Stimulated activated CD8-positive, alpha-beta memory T cell treated with anti-CD3 and anti-CD28 coated beads, Interleukin-15, amount 100 ng/mL, for 48 hours (primary cell): ENCODE results near the gene TAGLN2.
"Not testable (repeated sequence)": the region's sequence is repeated elsewhere in the genome, so short reads cannot be mapped to it uniquely, and the experiment has no call there.

ENCODE experiments used
- DNase-seq, 2 donors: peaks; one replicate each; pipeline ENCODE4 v3.0.0-alpha.2; 2020; ENCODE audit warnings: low read depth in 2 of 2

Gene TAGLN2

GRCh38 chr1:159921700-159922504 lies 3.4 kb downstream of the TAGLN2 start:
- no peak for DNase-seq

DNA sequence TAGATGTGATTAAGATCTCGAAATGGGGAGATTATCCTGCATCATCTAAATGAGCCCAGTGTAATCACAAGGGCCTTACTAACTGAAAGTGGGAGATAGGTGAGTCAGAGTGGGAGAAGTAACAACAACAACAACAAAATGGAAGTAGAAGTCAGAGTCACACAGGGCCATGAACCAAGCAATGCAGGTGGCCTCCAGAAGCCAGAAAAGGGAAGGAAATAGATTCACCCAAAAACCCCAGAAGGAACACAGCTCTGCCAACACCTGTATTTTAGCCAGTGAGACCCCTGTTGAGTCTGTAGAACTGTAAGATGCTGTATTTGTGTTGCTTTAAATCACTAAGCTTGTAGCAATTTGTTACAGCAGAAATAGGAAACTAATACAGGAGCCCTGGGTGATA lies 4.1 kb downstream of the TAGLN2 start:
- DNase-seq, result no peak

DNA sequence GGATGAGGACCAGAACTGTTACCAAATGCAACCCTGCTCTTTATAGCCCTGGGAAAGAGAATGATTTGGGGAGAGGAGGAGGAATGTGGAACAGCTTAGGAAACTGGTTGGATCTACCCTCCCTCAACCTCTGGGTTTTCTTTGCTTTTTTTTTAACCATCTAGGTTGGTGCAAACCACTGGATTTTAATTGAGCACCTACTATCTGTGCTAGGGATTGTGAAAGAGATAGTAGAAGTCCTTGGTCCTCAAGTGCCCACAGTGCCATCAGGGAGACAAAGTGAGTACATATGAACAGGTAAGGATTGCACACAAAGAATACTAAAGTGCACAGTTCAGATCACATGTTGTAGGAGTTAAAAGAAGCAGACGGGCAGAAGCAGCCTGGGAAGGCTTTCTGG lies 4.7 kb downstream of the TAGLN2 start:
- DNase-seq, result no peak

- DNase-seq, result no peak
These were observed 5.1 kb downstream of the TAGLN2 start for GRCh38 chr1:159920202-159920601.

GRCh38 chr1:159919236-159919865 lies 6.0 kb downstream of the TAGLN2 start:
- no peak for DNase-seq

GRCh38 chr1:159918352-159919200 lies 6.7 kb downstream of the TAGLN2 start:
- no peak for DNase-seq

DNA sequence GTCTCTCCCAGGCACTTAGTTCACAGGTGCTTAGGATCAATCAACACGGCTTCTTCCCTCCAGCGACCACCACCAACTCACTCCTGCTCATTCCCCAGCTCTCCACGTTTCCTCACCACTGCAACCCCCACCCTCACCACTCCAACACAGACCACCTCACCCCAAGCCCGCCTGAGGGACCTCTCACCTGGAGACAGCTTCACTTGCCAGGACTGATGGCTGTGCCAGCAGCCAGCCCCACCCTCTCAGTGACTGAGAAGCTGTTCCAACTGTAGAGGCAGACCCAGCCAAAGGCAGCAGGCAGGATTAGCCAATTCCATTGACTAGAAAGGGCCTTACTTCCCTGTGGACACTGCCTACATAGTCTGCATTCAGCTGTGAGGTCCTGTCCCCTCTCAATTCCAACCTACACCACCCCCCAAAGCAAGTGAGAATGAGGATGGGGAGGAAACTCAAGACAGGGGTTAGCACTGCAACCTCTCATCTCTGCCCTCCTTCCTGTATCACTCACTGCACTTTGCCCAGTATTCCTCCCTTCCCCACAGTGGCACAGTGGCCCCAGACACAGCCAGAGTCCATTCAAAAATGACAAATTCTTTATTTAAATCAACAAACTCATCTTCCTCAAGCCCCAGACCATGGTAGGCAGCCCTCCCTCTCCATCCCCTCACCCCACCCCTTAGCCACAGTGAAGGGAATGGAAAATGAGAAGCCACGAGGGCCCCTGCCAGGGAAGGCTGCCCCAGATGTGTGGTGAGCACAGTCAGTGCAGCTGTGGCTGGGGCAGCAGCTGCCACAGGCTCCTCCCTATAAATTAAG lies 7.6 kb downstream of the TAGLN2 start:
- DNase-seq, result no peak

GRCh38 chr1:159916242-159917051 lies 8.9 kb downstream of the TAGLN2 start:
- DNase-seq, result no peak

DNA sequence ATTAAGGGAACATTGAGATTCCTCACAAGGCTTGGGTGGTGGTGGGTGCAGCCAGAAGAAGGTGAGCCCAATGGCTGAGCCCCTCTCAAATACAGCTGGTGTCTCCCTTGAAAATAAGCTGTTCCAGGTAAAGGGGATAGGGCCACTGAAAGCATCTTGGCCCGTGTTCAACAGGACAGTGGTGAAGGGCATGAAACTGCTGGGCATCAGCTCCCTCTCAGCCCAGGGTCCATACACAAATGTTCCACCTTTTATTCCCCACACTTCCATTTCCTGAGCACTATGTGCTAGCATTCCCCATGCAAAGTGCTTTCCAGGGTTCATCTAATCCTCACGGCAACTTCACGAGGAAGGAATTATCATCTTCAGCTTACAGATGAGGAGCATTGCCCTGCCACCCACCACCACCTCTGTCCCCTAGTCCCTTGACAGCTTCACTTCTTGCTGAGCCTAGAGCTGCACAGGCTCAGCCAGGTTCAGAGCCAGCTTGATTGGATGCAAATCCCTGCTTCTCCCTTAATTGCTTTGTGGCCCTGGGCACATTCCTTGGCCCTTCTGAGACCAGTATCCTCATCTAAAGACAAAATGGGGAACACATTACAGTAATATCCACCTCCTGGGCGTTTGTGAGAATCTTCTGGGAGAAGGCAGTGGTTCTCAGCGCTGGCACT lies 9.6 kb downstream of the TAGLN2 start:
- no peak for DNase-seq

GRCh38 chr1:159914252-159915018 lies 10.9 kb downstream of the TAGLN2 start:
- DNase-seq, result no peak

DNA sequence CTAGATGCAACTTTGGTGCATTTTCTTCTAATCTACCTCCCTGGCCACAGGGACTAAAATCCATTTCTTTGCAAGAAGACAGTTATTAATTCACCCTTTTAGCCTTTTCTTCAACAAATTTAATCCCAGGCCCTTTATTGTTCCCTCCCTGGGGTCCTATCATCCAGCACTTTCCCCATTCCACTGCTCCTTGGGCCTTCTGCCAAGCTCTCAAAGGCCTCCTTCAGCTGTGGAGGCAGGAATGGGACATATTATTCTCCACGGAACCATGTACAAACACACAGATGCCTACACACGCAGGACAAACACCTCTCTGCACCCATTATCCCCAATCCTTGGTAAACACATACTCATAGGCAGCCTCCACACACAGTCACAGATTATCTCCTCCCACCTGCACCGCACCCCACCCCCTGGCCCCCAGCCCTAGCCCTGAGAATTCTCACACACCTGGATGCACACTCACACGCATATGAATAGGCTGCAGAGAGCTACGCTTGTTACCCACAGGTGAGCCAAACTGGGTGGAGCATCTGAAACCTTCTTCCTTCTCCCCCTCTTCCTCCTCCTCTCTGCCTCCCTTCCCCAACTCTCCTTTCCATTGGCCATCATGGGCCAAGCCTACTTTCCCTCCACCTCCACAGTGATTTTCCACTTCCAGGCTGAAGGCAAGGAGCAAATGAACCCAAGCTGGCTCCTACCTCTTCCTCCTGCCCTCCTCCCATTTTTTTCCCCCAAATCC lies 11.7 kb downstream of the TAGLN2 start:
- no peak for DNase-seq

DNA sequence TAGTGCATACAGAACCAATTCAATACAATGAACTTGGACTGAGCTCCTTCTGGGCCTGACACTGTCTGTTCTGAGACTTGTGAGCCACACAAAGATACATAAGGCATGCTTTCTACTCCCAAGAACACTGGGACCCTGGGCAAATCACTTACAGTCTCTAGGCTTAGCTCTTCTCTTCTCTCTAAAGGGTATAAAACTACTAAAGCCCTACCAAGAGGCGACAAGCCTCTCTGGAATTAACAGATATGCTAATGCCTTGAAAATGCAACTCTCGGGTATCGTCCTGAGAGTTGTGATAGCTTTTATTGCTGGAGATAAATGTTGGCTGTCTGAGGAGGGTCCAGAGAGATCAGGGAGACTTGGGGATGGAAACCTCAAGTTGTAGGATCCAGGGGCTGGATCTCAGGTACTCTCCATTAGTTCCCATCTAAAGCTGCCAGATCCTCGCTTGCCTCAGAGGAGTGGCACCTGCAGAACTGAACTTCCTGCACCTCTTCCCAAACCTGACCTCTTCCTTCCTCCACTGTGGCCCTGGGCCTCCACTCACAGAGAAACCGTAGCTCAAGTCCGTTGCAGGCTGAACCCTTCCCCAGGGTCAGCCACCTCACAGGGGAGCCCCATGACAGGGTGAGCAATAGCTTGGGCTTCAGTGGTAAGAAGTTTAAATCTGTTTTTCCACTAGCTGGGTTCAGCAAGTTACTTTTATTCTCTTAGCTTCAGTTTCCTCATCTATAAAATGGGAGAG lies 13.8 kb downstream of the TAGLN2 start:
- no peak for DNase-seq

GRCh38 chr1:159908031-159908940 lies 17.0 kb downstream of the TAGLN2 start:
- DNase-seq, result no peak

GRCh38 chr1:159906960-159907359 lies 18.3 kb downstream of the TAGLN2 start:
- DNase-seq, result no peak

DNA sequence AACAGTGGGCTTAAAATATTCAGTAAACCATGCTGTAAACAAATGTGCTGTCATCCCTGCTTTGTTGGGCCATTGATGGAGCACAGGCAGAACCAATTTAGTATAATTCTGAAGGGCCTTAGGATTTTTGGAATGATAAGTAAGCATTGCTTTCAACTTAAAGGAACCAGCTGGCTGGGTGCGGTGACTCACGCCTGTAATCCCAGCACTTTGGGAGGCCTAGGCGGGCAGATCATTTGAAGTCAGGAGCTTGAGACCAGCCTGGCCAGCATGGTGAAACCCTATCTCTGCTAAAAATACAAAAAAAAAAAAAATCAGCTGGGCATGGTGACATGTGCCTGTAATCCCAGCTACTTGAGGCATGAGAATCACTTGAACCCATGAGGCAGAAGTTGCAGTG lies 21.3 kb downstream of the TAGLN2 start:
- DNase-seq, result not testable (repeated sequence)

GRCh38 chr1:159902541-159902940 lies 22.8 kb downstream of the TAGLN2 start:
- DNase-seq, result no peak
